Kidney glomerular epithelial cell (primary cell): ENCODE measurements around the gene ANO7.
"Not testable (repeated sequence)": the region's sequence is repeated elsewhere in the genome, so short reads cannot be mapped to it uniquely, and the experiment has no call there.

Experiments used
- DNase-seq: peaks from one replicate; lab custom pipeline; 2025; lab: John Stamatoyannopoulos, UW

The ANO7 gene

GRCh38 chr2:241193271-241193670, 4.8 kb downstream of the ANO7 start:
- DNase-seq = no peak

- DNase-seq = no peak
Observed at GRCh38 chr2:241194811-241195210, 6.3 kb downstream of the ANO7 start.

- DNase-seq = no peak
Observed at GRCh38 chr2:241195506-241196130, 7.1 kb downstream of the ANO7 start.

- not testable (repeated sequence) for DNase-seq
Observed at GRCh38 chr2:241197246-241197645, 8.8 kb downstream of the ANO7 start.

DNA sequence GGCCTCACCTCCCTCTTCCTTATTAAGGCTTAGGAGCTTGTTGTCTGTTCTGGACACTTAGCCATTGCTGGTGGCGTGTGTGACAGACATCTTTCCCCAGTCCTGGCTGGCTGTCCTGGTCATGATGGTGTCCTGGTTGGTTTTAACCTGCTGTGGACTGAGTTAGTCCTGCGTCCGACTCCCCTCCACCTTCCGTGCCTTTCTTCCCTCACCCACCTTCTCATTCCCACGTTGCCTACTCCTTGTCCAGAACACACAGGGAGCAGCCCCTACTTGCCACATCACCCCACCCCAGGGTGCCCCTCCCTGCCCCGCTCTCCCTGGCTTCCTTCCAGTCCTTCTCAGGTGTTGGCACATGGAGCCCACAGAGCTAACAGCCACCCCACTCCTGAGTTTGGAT, 9.5 kb downstream of the ANO7 start:
- DNase-seq = no peak

- no peak for DNase-seq
Observed at GRCh38 chr2:241198381-241199279, 10.2 kb downstream of the ANO7 start.

GRCh38 chr2:241199286-241199685, 10.8 kb downstream of the ANO7 start:
- DNase-seq = no peak

- DNase-seq = no peak
Observed at GRCh38 chr2:241199897-241200821, 11.7 kb downstream of the ANO7 start.

DNA sequence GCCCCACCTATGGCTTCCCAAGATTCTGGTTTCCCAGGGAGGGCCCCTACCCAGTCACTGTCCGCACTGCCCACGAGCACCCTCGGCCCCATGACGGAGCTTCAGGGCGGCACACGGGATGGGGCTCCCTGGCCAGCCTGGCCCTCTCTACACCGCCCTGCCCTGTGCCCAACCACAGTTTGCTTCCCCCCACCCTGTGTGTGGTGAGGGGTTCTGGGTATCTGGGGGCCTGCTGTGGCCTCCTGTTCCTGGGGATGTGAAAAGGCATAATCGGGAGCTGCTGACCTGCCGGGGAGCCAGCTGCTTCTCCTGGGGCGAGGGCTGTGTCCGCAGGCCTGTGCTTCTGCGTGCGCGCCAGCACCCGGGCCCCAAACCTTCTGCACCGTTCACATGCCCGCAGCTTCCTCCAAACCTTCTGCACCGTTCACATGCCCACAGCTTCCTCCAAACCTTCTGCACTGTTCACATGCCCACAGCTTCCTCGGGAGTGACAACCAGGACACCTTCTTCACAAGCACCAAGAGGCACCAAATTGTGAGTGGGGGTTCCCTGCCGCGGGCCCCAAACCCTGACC, 12.4 kb downstream of the ANO7 start:
- no peak for DNase-seq

DNA sequence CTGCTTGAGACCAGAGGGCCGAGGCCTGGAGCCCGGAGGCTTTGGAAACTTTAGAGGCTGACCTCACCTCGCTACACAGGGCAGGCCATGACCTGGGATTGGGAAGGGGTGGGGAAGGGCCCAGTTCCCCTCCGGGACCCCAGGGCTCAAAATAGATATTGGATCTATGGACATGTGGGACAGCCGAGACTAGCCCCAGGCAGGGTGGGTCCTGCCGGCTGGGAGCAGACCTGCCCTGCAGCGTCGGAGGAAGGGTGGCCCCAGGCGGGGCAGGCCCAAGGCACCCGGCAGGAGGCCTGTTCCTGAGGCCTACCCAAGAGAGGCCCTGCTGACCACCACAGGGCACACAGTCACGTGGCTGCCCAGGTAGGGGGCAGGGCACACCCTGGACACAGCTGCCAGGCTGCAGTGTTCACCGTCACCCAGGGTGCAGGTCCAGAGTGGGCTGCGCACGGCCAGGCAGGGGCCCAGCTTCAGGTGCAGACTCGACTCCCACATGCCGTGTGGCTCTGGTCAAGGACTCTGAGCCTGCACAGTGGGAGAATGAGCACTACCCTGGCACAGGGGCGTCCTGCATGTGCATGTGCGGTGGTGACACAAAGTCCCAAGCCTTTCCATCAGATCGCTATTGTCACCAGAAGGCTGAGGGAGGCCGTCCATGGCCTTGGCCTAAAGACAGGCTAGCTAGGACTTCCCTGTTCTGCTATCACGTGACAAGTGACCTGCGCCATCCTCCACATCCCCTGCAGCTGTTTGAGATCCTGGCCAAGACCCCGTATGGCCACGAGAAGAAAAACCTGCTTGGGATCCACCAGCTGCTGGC, 13.2 kb downstream of the ANO7 start:
- DNase-seq = no peak

DNA sequence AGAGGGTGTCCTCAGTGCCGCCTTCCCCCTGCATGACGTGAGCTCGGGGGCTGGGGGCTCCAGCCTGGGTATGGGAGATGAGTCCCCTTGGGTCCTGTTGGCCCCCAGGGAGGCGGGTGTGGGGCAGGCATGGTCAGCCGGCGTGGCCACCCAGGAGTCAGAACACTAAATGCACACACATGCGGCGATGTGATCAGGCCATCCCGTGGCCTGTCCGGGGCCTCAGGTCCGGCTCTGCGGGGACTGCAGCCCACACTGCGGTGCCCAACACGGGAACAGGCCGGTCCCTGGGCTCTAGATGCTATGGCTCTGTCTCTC, 13.8 kb downstream of the ANO7 start:
- DNase-seq = no peak

- no peak for DNase-seq
Observed at GRCh38 chr2:241202681-241203080, 14.2 kb downstream of the ANO7 start.

DNA sequence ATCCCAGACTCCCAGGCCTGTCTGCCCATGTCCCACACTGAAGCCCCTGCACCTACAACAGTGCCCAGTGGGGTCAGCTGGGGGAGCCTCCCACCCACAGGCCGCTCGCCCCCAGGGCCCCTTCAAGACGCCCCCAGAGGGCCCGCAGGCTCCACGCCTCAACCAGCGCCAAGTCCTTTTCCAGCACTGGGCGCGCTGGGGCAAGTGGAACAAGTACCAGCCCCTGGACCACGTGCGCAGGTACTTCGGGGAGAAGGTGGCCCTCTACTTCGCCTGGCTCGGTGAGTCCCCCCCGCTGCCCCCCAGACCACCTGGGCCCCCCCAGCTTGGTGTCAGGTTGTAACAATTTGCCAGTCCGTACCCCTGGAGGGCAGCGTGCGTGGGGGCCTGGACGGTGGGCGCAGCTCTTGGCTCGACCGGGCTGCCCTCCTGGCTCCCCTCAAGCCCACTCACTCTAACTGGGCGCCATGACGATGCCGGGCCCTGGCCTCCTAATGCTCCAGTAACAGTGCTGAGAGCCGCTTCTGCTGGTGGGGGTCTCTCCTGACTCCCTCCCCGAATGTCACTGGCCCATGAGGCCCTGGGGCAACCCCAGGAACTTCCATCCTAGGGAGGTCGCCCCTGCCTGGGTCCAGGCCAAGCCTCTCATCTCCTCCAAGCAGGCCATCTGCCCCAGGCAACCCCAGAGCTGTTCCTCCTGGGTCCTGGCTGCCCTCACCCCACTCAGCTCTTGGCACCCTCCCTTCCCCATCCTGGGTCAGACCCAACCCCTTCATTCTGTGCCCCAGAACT, 14.9 kb downstream of the ANO7 start:
- DNase-seq = no peak

GRCh38 chr2:241204010-241204384, 15.5 kb downstream of the ANO7 start:
- DNase-seq = no peak

DNA sequence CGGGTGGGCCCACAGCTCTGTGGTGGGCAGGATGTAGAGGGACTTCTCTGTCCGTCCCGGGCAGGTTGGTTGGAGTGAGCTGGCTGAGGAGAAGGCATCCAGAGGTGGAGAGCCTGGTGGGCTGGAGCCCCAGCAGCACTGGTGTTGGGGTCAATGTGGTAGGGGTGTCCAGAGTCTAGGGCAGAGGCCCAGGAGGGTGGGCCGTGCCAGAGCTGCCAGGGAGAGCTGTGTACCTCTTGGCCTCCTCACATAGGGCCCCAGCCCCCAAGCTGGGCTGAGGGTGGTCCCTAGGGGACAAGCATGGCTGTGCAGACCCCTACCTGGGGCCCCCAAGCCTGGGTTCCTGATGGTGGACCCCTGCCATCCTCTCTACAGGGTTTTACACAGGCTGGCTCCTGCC, 16.0 kb downstream of the ANO7 start:
- no peak for DNase-seq

DNA sequence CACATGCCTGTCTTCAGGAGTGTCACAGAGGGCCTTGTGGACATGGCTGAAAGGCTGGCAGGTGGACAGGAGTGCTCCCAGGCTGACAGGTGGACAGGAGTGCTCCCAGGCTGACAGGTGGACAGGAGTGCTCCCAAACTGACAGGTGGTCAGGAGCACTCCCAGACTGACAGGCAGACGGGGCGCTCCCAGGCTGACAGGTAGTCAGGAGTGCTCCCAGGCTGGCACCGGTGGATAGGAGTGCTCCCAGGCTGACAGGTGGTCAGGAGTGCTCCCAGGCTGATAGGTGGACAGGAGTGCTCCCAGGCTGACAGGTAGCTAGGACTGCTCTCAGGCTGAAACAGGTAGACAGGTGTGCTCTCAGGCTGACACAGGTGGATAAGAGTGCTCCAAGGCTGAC, 16.6 kb downstream of the ANO7 start:
- no peak for DNase-seq

- no peak for DNase-seq
Observed at GRCh38 chr2:241207151-241207550, 18.7 kb downstream of the ANO7 start.

GRCh38 chr2:241207641-241208040, 19.2 kb downstream of the ANO7 start:
- DNase-seq = no peak

GRCh38 chr2:241208058-241208457, 19.6 kb downstream of the ANO7 start:
- DNase-seq = no peak

DNA sequence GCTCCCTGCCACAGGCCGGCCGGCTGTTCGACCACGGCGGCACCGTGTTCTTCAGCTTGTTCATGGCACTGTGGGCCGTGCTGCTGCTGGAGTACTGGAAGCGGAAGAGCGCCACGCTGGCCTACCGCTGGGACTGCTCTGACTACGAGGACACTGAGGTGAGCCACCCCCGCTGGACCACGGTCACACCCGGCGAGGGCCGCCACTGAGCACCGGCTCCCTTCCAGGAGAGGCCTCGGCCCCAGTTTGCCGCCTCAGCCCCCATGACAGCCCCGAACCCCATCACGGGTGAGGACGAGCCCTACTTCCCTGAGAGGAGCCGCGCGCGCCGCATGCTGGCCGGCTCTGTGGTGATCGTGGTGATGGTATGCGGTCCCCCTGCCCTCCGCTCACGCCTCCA, 20.8 kb downstream of the ANO7 start:
- no peak for DNase-seq

DNA sequence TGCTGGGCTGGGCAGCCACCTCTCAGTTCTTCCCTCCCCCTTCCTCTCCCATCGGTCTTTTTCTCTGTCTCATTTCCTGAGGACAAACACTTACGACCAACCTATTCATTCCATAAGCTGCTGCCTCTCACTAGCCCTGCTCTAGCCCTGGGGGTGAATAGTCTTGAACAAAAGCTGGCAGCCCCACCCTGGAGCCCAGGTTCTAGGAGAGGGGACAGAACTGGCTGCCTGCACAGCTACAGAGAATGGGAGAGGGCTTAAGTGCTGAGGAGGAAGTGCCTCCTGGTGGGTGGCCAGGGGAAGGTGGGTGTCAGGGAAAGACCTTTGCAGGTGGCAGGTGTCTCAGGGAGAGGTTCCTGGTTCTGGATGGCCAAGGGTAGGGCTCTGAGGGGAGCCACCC, 22.8 kb downstream of the ANO7 start:
- DNase-seq = no peak
